NCI-H2107 treated with DMSO at 0.1 percent for 48 hours (cell line): ENCODE data around the gene TENM4.
A peak's percentile ranks its signal among the peaks of the same experiment; 100 is the strongest.

ENCODE experiments used
- DNase-seq: peaks from one replicate; lab custom pipeline; 2025; ENCODE audit not compliant: unreplicated experiment; lab: John Stamatoyannopoulos, UW

Gene TENM4

DNA sequence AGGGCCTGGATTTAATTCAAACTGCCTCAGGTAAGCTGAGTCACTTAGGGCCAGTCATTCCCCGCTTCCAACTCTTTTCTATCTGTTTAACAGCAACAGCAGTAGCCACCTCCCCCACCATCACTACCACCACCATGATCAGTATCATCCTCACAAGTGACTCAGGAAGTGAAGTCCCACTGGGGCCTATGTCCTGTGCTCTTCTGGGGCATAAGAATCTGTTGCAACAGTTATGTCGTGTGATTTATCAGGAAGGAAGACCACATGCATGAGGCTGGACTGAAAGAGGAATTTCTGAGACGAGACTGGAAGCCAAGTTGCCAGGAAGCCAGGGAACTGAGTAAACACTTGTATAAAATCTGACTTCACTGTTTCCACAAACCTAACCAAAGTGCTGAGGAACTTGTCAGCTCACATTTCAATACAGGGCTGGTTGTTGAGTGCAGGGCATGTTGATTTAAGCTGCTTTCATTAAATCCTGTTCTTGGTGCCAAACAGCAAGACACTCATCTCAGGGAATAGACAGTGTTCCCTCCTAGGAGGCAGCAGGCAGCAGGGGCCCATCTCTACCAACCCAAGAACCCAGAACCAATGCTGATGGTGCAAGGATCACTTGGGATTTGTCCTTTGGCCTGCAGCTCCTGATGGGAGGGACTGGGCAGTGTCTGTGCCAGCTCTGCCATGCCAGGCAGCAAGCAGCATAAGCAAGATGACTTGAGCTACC, 639.5 kb downstream of the TENM4 start:
- peak; percentile 17 for DNase-seq

DNA sequence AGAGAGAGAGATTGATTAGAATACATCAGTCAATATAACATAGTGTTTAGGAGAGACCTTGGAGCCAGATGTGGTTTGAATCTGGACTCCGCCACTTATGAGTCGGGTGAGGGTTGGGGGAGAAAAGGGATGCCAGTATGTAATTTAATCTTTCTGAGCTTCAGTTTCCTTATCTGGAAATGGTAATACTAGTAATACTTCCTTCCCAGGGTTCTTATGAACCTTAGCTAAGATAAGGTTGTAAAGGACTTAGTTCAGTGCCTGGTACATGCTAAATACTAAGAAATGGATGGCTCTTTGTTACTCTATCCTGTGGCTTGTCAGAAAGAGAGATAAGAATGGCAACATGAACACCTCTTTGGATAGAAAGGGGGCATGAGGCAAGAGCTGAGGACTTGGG, 640.1 kb downstream of the TENM4 start:
- no peak for DNase-seq

GRCh38 chr11:78800096-78800690, 640.6 kb downstream of the TENM4 start:
- DNase-seq = no peak

GRCh38 chr11:78798663-78799062, 642.2 kb downstream of the TENM4 start:
- DNase-seq = peak; percentile 6

DNA sequence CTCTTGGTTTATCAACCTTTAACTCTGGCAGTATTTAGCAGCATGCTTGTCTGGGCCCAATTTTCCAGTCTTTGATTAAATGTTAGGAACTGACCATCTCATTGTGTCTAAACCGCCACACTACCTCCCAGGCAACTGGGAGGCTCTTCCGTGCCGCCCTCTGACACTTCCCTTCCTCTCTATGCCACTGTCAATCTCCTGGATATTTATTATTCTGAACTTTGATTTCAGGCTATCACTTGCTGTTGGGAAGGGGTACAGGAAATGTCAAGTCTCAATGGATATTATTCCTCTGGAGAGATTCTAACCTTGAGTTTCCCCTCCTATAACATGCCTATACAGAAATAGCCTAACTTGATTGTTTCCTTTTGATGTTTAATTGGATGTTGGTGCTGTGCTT, 643.3 kb downstream of the TENM4 start:
- no peak for DNase-seq

GRCh38 chr11:78796956-78797355, 643.9 kb downstream of the TENM4 start:
- no peak for DNase-seq

DNA sequence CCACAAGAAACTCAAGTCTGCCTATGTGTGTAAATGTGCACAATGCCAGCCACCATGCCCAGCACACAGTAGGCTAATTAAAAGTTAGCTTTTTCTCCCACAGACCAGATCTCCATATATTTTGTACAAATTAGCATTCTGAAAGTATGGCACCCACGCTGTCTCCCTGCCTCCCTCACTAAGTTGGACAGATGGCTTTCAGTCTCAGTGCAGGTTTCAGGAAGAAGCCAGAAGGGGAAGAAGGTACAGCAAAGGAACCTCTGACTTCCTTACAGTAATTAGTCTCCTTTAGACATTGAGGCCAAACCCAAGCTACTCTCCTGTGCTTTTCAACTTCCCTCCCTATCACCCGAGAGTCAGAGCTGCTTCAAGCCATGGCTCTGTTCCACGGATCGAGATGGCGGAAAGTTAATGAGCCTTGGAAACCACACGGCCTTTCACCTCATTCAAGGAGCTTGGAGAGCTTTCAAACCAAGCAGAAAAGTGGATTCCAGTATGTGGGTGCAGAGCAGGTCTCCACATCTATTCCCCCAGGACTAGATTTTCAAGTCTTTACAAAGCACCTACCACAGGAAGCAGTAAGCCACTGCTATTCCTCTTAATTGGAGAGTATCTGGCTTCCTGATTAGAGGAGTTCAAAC, 645.1 kb downstream of the TENM4 start:
- DNase-seq = peak; percentile 93

- no peak for DNase-seq
Observed at GRCh38 chr11:78791964-78792363, 648.9 kb downstream of the TENM4 start.

DNA sequence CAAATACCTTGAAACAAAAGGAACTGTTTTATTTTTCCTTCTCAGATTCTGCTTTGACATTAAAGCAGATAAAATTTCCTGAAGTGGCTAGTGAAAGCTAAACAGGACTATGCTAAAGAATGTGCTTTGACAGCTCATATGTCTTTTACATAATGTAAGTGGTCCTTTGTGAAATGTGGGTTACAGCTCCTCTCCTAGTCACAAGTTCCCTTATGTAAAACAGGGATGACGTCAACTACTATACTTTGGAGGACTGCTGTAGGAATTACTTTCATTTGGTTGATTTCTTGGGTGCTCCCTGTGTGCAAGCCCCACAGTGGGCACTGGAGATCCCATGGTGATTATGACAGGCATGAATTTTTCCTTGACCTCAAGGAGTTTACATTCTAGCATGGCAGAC, 649.6 kb downstream of the TENM4 start:
- DNase-seq = no peak

DNA sequence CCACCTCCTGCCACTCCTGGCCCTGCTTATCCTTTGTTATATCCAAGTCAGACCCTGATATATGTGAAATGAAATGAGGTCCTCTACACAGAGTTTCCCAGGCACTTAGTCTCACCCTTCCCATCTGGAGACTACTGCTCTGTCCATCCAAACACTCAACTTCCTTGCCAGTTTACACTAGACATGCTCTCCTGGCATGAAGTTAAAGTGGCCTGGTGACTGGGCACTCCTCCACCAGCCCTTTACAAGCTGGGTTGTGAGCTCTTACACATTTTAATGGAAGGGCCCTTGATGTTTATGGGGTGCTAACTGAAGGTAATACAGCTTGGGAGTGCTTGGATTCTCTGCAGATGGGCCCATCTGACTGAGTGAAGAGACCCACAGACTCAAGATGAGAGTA, 650.0 kb downstream of the TENM4 start:
- no peak for DNase-seq

GRCh38 chr11:78789375-78789774, 651.5 kb downstream of the TENM4 start:
- no peak for DNase-seq

DNA sequence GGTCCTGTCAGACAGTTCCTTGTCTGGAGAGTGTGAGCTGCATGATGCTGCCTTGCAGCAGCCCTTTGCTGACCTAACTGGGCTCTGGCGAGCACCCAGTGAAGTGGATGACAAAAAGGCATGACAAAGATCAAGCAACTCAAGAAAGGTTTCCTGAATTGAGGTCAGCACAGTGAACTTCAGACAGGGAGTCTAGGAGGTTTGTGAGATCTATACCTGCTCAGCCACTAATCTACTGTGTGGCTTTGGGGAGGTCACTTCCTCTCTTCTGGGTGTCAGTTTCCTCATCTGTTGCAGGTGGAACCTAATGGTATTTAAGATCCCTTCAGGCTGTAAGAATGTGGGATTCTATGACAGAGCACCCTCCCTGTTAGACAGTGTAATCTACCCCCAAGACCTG, 652.3 kb downstream of the TENM4 start:
- no peak for DNase-seq

DNA sequence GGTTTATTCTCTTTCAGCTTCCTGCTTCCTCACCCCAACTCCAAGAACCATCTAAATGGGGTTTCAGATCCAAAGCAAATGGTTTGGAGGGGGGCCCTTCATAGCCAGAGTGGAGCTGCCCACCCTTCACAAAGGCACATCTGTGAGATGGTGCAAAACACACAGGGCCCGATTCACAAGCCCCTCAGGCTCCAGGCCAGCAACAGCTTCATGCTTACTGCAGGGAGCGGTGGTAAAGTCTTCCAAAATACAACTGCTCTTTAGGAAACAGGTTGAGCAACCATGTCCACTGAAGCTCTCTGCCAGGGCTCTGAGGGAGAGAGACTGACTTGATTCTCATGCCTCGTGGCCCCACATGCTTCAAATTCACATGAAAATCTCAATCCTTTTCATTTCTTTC, 653.1 kb downstream of the TENM4 start:
- DNase-seq = no peak

- DNase-seq = no peak
Observed at GRCh38 chr11:78786746-78787145, 654.1 kb downstream of the TENM4 start.

DNA sequence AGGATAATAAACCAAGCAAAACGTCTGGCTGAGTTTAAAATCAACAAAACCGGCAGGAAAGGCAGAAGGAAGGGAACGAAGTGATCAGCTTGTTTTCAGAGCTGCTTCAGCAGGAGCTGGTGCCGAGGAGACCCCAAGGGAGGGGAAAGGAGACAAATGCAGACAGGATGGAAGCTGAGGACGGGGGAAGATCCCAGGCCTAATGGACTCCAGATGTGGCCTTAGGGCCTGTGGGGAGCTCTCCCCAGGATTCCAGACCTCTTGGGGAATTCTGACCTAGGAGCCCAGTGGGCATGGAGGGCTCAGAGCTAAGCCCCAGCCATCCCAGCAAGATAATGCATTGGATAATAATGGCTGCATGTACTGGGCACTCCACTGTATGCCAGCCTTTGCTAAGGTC, 654.7 kb downstream of the TENM4 start:
- DNase-seq = no peak

- no peak for DNase-seq
Observed at GRCh38 chr11:78784321-78785061, 656.3 kb downstream of the TENM4 start.

DNA sequence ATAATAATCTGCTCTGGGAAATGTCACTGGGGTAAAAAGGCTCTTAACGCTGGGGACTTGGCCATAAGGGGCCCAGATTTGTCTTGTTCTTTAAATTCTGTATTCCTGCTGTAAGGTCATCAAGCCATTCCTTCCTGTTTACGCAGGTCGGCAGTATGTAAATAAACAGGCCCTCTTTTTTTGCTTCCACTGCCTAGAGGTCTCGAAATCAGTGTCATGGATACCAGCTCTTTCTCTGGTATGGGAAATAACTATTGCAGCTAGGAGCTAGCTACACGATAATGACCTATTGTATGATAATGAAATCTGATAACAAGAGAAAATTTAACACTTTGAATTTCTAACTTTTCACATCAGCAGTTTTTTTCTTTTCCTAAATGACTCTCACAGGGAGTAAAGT, 657.0 kb downstream of the TENM4 start:
- no peak for DNase-seq

- DNase-seq = no peak
Observed at GRCh38 chr11:78783301-78783700, 657.5 kb downstream of the TENM4 start.

DNA sequence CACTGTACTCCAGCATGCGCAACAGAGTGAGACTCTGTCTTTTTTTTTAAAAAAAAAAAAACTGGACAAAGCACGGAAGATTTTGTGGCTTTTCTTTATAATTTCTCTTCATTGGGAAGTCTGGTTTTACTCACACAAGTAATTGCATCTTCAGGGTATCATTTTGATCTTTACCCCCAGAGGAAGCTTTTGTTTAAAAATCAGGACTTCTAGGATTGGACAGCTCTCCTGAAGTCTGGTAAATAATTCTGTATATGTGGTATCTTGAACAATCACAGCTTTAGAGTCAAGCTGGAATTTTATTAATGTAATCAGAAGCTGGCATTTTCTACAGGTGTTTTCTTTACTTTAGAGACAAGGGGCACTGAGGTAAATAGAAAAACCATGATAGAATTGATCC, 658.1 kb downstream of the TENM4 start:
- no peak for DNase-seq

DNA sequence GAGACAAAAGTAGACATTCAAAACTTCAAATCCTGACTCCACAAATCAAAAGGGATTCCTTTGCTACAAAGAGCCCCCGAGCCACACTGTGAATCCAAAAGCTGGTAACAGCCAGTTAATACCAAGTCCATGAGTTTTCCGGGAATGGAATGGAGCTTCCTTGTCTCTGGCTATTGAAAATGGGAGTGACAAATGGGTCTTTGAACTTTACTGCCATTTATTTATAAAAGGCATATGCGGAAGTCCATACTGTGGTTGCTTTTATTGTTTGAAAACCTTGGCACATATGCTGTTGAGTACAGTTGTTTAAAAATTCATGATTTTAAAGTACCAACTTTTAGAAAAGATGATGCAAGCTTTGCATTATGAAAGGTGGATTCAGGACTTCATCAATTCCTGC, 659.9 kb downstream of the TENM4 start:
- no peak for DNase-seq

DNA sequence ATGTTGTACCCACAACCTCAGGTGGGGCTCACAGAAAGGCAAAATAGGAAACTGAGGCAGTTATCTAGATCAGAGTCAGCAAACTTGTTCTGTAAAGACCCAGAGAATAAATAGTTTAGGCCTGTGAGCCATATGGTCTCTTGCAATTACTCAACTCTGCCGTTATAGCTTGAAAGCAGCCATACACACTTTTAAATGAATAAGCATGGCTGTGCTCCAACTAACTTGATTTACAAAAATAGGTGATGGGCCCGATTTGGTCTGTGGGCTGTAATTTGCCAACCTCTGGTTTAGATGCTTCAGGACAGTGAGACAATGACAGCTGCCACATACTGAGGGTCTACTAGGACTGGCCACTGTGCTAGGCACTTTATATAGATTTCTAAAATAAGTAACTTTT, 667.3 kb downstream of the TENM4 start:
- no peak for DNase-seq

- no peak for DNase-seq
Observed at GRCh38 chr11:78773077-78773476, 667.8 kb downstream of the TENM4 start.
